Stimulated activated CD8-positive, alpha-beta memory T cell treated with anti-CD3 and anti-CD28 coated beads, Interleukin-15, amount 100 ng/mL, for 48 hours (primary cell): ENCODE data around the gene ABI3.
A peak's percentile ranks its signal among the peaks of the same experiment; 100 is the strongest.

ENCODE experiments used
- DNase-seq, 2 donors: peaks; one replicate each; pipeline ENCODE4 v3.0.0-alpha.2; 2020; ENCODE audit warnings: low read depth in 2 of 2

ABI3 gene

DNA sequence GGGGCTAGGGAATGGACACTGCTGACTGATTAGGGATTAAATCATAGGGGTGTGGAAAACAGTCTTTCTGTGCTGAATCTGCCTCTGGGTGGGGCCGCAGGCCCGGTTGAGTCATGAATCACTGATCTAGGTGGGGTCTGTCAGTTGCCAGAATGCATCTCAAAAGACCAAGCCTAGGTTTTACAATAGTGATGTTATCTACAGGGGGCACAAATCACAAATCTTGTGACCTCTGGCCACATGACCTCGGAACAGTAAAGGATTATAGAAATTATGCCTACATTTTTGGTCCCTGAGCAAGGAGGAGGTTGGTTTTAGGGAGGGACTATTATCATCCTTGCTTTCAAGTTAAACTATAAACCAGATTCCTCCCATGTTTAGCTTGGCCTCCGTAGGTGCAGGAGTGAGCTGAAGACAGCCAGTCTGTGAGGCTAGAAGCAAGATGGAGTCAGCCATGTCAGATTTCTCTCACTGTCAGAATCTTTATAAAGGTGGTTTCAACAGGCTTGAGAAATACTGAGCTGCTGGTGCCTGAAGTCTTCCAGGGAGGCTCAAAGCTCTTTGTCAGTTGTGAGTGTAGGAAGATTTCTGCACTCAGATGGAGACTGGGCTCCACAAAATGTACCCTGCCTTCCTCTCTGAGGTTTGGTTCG lies 13.0 kb upstream of the ABI3 start:
- no peak for DNase-seq

DNA sequence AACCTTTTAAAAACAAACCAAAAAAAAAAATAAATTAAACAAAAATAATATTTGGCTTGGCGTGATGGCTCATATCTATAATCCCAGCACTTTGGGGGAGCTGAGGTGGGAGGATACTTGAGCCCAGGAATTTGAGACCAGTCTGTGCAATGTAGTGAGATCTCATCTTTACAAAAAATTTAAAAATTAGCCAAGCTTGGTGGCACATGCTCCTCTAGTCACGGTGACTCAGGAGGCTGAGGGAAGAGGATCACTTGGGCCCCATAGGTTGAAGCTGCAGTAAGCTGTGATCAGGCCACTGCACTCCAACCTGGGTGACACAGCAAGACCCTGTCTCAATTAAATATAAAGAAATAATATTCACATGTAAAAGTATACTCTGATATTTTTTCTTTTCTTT lies 12.3 kb upstream of the ABI3 start:
- no peak for DNase-seq

DNA sequence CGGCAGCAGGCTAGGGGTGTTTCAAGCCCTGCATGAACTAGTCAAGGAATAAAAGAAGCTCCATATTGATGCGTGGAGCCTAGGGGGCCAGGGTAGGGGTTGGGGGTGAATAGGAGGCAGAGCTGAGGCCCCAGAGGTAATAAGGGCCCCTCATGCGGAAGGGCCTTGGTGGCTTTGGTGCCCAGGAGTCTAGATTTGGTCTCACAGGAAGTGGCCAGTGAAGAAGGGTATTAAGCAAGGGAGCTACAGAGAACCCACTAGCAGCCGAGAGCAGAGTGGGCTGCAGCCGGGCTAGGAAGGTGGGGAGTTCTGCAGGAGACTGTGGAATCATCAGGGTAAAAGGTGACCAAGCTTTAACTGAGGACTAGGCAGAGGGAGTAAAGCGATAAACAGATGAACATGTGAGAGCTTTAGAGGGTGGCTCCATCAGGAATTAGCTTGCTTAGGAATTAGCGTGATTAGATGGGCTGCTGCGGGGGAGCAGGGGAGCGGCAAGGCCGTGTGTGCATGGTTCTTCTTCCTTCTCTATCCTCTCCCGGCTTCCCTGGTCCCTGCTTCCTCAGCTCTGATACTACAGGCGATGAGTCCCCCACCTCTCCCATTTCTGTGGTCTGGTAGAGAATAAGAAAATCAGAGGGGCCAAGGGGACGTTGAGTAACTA lies 10.0 kb upstream of the ABI3 start:
- no peak for DNase-seq

DNA sequence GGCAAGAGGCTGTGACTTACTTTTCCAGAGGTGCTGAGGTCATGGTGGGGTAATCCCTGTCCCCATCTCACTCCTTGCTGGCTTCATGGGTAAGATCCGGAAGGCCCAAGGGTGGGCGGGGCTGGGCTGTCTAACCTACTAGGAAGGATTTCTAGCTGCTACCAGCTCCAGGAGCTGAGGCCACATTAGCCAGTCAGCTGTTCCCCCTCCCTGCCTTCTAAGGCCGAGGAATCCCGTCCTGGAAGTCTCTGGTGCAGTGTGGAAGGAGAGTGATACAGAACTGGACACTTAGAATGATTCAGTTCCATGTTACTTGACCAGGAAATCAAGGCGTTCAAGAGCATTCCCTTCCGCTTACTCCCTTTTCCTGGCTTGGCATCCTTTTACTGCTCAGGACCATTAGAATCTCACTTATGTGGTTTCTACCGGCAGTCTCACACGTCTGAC lies 9.0 kb upstream of the ABI3 start:
- no peak for DNase-seq

DNA sequence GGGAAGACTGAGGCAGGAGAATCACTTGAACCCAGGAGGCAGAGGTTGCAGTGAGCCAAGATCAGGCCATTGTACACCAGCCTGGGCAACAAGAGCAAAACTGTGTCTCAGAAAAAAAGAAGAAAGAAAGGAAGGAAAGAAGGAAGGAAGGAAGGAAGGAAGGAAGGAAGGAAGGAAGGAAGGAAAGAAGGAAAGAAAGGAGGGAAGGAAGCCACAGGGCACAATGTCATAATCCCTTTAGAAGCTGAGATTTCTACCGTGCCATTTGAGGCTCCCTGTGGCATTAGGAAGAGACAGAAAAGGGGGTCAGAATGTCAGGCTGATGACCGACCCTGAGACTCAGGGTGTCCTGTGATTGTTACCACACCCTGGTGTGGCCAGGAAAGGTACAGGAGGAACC lies 6.7 kb upstream of the ABI3 start:
- no peak for DNase-seq

DNA sequence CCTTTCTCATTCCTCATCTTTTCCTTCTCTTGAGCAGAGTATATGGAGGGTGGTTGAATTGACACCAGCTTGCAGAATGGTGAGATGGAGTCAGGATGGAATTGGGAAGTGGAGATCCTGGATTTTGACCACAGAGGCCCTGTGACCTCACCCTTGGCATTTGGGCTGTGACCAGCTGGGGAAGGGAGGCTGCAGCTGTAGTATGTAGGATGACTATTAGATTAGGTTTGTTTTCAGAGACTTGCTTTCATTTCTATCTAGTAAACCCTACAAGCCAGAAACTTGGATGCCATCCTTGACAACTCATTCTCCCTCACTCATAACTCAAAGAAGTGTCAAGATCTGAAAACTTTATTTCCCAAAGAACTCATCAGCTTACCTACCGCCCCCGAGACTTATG lies 6.0 kb upstream of the ABI3 start:
- no peak for DNase-seq

DNA sequence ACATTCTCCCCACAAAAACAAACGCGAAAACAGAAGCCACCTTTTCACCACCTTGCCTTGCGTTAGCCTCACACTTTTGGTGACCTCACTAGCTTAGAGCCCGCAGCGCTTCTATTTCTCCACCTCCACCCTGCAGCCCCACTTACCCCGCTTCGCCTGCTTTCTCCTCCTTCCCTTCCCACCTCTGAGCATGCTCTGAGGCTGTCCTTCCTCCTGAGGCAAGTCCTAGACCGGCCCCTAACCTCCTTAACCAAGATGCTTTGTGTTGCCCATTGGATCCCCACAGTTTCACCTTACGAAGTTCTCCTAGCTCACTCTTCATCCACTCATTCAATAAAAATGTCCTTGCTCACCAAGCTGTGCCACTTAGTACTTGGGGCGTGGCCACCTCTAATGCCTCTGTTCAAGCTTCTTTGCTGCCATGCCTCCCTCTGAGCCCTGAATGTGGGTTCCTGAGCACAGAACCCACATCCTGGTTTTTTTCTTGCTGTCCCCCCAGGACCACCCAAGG lies 1.4 kb upstream of the ABI3 start:
- no peak for DNase-seq

DNA sequence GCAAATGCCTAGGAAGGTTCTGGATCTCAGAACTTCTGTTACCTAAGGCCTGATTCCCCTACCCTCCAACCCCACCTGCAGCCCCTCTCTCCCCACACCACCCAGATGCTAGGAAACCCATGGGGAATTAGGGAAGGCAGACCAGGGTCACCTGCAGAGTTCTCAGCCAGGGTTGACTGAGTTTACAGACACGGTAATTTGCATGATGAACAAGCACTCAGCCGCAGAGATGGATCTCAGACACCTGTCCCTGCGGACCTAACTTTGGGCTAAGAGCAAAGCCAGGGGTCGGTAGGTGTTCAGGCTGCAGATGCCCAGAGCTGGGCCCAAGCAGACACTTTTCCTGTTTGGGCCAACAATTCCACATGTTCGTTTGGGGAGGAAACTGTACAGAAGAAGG lies 2.9 kb downstream of the ABI3 start:
- DNase-seq: no peak

DNA sequence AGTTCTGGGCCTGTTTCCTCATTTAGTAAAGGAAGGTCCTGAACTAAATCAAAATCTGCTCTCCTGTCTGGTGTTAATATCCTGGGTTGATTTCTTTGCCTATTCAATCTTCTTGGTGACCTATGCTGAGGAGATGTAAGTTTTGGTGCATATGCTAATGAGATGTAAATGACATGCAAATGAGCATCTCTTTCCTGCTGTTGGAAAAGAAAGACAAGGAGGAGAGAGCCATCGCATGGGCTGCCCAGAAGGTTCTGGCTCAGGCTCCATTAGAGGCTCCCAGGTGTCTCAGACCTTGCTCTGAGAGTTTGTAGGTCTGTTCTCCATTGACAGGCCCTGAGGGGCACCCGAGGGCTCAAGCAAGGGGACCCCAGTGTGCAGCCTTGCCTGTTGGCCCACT lies 3.3 kb downstream of the ABI3 start:
- no peak for DNase-seq

DNA sequence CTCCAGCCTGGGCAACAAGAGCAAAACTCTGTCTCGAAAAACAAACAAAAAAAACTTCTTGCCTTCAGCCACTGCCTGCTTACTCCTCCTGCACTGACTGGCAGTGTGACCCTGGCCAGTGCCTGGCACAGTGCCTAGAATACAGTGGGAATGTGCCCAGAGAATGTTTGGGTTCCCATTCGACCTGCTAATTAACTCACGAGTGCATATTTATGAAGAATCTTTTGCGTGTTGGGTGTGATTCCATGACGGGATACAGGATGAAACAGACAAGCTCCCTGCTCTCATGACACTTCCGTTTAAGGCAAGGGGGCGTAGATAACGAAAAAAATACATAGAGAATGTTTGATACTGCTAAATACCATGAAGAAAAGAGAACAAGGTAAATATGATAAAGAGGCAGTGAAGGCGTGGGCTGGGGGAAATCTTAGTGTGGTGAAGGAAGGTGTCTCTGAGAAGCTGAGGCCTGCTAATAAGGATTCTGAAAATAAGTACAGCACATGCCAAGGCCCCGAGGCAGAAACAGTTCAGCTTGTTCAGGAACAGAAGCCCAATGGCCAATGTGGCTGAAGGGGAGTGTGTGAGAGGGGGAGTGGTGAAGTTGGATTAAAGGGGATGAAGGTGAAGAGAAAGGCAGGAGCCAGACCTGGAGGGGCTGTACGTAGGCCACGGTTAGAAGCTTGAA lies 4.3 kb downstream of the ABI3 start:
- no peak for DNase-seq

DNA sequence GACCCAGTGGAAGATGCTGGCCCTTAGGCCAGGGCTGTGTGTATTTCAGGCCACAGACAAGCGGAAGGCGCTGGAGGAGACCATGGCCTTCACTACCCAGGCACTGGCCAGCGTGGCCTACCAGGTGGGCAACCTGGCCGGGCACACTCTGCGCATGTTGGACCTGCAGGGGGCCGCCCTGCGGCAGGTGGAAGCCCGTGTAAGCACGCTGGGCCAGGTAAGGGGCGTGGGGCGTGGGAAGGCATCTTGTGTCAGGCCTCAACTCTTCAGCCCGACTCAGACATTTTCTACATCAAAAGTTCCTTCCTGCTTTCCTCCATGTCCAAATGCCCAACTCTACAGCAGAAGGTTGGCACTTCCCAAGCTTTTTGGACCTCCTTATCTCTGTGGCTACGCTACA lies 6.0 kb downstream of the ABI3 start:
- DNase-seq: no peak

DNA sequence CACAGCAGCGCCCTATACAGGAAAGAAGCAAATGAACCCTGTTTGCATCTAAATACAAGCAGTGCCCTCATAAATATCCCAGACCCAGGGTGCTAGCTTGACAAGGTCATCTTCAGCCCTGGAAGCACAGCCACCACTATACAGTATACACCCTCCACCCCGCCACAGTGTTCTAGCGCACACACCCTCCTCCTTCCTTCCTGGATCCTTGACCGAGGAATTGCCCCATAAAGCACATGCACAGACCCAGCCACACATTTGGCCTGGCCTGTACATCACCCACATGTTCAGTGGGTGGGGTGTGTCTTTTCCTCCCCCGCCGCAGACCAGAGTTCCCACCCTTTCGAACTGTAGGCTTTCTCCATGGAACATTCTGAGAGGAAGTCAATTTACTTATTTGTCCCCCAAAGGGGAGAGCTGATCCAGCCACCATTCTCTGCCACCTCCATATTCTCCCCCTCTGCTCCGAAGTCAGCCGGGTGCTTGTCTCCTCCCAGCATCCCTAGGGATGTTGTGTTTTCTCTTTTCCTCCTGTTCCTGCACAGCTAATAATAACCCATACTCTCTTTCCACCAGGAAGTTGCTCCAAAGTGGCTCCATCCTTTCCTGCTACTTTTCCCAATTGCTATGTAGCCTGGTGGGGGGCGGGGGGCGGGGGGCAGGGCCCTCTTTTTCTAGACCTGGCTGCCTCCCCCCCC lies 6.6 kb downstream of the ABI3 start:
- DNase-seq: no peak

DNA sequence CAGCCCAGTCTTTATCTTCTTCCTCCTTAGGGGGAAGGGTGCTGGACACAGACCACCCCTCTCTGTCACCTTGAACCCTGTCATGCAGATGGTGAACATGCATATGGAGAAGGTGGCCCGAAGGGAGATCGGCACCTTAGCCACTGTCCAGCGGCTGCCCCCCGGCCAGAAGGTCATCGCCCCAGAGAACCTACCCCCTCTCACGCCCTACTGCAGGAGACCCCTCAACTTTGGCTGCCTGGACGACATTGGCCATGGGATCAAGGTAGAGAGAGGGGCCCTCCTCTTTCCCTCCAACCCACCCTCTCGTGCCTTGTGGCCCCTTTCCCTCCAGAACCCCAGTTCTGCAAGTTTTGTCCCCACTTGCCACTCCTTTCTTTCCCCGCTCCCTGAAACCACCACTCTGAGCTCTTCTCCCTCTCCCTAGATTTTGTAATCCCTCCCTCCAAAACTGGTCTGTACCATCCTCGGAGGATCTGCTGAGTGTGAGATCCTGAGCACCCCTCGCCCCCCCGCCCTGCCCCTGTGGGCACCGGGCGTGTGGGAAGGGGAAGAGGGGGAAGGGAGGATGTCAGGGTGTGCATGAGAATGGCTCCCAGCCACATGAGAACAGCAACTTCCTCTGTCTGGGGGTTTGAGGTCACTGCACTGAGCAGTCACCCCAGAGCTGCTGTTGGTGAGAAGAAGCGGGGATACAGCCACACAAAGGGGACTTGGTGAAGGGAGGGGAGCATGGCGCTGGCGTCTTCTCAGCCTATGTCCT lies 7.3 kb downstream of the ABI3 start:
- DNase-seq: peak; percentile 53 to 63

DNA sequence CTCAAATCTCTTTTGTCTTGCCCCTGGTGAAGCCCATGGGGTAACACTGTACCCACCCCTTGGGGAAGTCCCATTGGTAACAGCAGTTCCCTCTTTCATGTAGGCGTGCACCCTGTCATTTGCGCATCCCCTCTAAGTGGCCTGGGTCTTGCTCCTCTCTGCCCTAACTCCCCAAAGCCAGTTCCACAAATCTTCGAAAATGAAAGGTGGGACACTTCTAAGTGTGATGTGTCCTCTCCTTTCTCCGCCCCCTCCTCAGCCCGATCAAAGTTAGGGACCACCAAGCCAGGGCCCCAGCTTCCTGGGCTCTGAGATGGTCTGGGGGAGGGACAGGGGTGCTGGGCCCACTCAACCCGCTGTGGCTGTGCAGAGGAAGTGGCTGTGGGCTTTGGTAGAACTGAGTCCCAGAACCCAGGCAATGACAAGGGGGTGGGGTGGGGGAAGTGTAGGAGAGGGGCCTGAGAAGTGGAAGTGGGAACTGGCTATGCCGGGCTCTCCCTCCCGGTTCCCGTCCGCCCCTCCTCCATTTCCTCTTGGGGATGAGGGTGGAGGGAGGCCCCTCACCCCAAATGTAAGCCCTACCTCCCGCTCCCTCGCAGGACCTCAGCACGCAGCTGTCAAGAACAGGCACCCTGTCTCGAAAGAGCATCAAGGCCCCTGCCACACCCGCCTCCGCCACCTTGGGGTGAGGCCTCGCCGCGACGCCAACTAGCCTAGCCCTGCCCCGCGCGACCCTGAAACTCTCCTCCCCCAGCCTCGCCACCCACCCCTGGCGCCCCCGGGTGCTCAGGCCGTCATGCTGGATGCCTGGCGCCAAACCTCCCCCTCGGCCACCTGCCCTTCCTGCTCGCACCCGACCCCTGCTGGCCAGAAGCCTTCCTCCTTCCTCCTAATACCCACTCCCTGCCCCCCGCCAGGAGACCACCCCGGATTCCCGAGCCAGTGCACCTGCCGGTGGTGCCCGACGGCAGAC lies 8.7 kb downstream of the ABI3 start:
- DNase-seq: peak in 1 of 2 donors; percentile 57

DNA sequence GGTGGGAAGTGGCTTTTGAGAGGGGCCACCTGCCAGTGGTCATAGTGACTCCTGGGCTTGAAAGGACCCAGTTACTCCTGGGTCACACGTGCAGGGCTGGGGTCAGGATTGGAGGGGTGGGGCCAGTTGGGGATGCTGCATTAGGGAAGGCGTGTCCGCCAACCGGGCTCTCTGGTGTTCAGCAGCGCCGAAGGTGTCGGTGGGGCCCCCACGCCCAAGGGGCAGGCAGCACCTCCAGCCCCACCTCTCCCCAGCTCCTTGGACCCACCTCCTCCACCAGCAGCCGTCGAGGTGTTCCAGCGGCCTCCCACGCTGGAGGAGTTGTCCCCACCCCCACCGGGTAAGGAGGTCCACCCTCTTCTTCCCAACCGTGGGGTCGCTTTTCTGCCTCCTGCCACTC lies 9.5 kb downstream of the ABI3 start:
- no peak for DNase-seq

DNA sequence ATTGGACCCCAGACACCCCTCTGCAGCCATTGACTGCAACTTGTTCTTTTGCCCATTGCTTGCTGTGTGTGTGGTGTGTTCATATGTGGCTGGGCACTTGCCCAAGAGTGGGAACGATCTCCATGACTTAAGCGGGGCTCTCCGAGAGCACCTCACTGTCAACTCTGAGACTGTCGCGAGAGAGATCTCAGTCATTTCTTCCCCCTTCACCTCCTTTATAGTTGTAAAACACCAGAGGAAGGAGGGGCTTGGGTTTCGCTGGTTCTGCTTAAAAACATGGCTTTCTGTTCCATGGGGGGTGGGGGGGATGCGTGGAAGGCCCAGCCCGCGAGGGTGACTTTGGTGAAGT lies 12.6 kb downstream of the ABI3 start:
- DNase-seq: no peak

DNA sequence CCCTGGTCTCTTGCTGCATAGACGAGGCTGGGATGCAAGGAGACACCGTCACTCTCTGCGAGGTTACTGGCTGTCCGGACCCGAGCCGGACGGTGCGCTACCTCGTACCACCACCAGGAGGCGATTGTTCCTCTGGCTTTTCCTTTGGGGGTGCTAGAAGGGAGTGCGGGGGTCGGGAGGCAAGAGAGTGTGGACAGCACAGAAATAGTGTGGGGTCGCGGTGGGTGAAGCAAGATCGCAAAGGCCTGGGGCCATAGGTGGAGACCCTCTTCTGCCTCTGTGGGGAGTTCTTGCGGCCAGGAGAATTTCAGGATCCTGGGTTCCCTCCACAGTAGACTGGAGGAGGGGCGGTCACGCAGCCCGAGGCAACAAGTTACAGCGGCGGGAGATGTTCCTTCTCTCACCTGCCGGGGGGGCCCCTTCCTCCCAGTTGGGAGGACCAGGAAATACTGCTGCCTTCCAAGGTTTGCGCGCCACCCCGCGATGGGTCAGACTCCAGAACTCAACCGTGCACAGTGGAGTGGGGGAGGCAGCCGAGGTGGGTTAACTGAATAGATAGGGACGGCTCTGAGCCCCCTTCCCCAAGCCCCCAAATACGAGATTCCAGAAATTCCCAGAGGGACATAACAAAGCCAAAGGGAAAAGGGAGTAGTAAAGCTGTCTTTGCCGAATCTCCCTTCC lies 13.2 kb downstream of the ABI3 start:
- DNase-seq: no peak

DNA sequence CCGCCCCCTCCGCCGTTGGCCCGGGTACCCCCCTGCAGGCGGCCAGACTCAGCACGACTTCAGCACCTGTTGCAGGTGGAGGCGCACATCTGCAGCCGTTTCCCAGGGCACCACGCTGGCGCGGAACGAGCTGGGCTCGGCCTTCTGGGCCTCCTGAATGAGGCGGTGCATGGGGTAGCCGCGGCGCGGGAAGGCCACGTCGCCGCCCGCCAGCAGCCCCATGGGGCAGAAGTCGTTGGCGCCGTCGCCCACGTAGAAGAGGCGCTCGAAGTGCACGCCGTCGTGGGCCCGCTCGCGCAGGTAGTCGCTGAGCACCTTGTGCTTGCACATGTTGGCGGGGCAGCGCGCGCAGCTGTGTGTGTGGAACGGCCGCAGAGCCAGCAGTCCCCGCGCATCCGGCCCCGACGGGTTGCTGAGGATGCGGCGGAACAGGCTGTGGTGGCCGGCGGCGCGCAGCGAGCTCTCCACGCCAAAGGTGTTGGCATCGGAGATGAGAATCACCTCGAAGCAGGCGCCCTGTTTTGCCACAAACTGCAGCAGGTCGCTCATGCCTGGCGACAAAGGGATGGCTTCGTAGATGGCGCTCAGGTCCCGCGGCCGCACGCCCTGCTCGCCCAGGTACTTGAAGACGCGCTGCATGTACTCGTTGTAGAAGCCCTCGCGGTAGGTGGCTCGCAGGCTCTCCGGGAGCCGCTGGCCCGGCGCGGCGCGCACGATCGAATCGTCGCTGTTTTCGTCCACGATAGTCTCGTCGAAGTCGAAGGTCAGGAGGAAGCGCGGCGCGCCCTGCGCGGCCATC lies 13.9 kb downstream of the ABI3 start:
- DNase-seq: no peak

DNA sequence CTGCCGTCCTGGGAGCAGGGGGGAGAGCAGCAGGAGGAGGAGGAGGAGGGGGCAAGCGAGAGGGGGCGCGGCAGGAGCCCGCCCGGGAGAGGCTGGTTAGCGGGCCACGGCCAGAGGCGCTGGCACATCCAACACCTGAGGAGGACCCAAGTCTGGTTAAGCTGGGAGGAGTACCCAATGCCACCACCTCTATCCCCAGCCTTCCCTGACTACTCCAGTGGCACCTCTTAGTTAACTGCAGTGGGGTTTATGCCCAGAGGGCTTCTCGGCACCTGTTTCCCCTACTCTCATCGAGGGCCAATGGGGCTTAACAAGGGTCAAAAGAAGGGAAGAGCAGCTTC lies 14.5 kb downstream of the ABI3 start:
- no peak for DNase-seq
